Heart left ventricle (tissue), 16 donors: ENCODE results near the gene ADAMTS7. TPM values are rescaled to one million over a fixed set of nuclear protein-coding genes. Genes with fewer than 3 reads are reported as not detected.
A peak's percentile ranks its signal among the peaks of the same experiment; 100 is the strongest.

Experiments
- ATAC-seq, 4 donors: fragments of 200-7000 bp; cut with Tn5 transposase; one replicate each; pipeline ENCODE4 v1.9.1; 2020 to 2022; ENCODE audit warnings: moderate library complexity in 4 of 4, mild to moderate bottlenecking in 3 of 4, moderate number of reproducible peaks in 1 of 4
- DNase-seq, 5 donors: peaks; one replicate each; pipeline ENCODE4 v3.0.0-alpha.2; 2020
- H3K27ac ChIP-seq, 12 donors: fragments of 200-600 bp; sonication (generic) in 4 of 12; one replicate each; pipeline versions ENCODE4 v1.5.0 to v1.8.0; 2016 to 2022; ENCODE audit warnings: mild to moderate bottlenecking in 2 of 12
- H3K27me3 ChIP-seq, 9 donors: fragments of 200-600 bp; sonication (generic) in 2 of 9; one replicate each; pipeline versions ENCODE4 v1.5.1 to v1.8.0; 2016 to 2022; ENCODE audit warnings: mild to moderate bottlenecking in 3 of 9
- H3K36me3 ChIP-seq, 9 donors: fragments of 200-600 bp; sonication (generic) in 2 of 9; one replicate each; pipeline versions ENCODE4 v1.5.0 to v1.8.0; 2018 to 2022; ENCODE audit warnings: mild to moderate bottlenecking in 2 of 9
- H3K4me1 ChIP-seq, 12 donors: fragments of 200-600 bp; sonication (generic) in 4 of 12; one replicate each; pipeline versions ENCODE4 v1.5.0 to v1.8.0; 2016 to 2022; ENCODE audit warnings: mild to moderate bottlenecking in 3 of 12
- H3K4me3 ChIP-seq, 12 donors: fragments of 200-600 bp; sonication (generic) in 4 of 12; one replicate each; pipeline versions ENCODE4 v1.5.0 to v1.8.0; 2017 to 2022; ENCODE audit warnings: mild to moderate bottlenecking in 9 of 12, moderate library complexity in 4 of 12
- H3K9me3 ChIP-seq, 12 donors: fragments of 200-600 bp; sonication (generic) in 4 of 12; one replicate each; pipeline versions ENCODE4 v1.5.0 to v1.8.0; 2016 to 2022; ENCODE audit warnings: mild to moderate bottlenecking in 1 of 12
- CTCF ChIP-seq, 12 donors: fragments of 200-600 bp; sonication (generic) in 4 of 12; IDR thresholded peaks; one replicate each; pipeline versions ENCODE4 v1.5.0 to v1.8.0; 2018 to 2022; ENCODE audit warnings: antibody characterized with exemption in 12 of 12, mild to moderate bottlenecking in 5 of 12
- POLR2A ChIP-seq, 2 donors: fragments of 450-650 bp; IDR thresholded peaks; one replicate each; pipeline ENCODE4 v1.6.1; 2017; ENCODE audit warnings: antibody characterized with exemption in 2 of 2, mild to moderate bottlenecking in 2 of 2, moderate library complexity in 2 of 2
- WGBS, 4 donors: extraction: QIAGEN DNeasy Blood & Tissue Kit in 2 of 4; methylation state at CpG; one replicate each; pipeline versions ENCODE4 v1.1.5 to v1.1.7; 2013 to 2018; 5-methylcytosine and 5-hydroxymethylcytosine counted together
- intact Hi-C, 10 donors: fragments of 100-400 bp; cut with DNase I; formaldehyde crosslinking; loops; one replicate each; pipeline versions ENCODE4 v1.11.1 to v1.14.2; 2022
- polyA plus RNA-seq, 2 donors: library from polyadenylated mRNA; stranded (reverse); fragments of 200-250 nt; gene quantifications; one replicate each; pipeline ENCODE4 v1.2.3, GENCODE V29; 2013
- total RNA-seq, 9 donors: library from RNA; depleted of rRNA in 2 of 9; stranded (reverse); fragments of >200 nt in 2 of 9; fragmentation: NEBNext Ultra II Directional in 3 of 9; extraction: Animal tissue kit (Norgen Biotek cat#: 25700) in 3 of 9; gene quantifications; one replicate each; pipeline versions ENCODE4 v1.1.0 to v1.2.4, GENCODE V29; 2016 to 2023
- donor health status: ischemic (EF 13 %, LVEDD 7.1; RV severe dilation, severe dysfunction).
- donor health status: healthy with polysubstance abuse.
- donor health status: DM: no; HTN: yes; CAD: no.
- donor health status: DM: no; HTN: no; CAD: no.
- donor health status: ischemic (EF 25% LVEDD 6.9; RV normal size, moderate dysfunction).
- donor health status: ischemic (EF 25% LVEDD 5.7; RV mildly dilated, moderate dysfunction).
- donor health status: healthy.
- donor health status: DM: yes; HTN: yes; CAD: no.
- donor health status: ischemic (EF 35%, LVEDD 5.7; RV mildly dilated, moderate dysfunction).
- donor health status: nonischemic (EF 11% LVEDD 7.7; RV severe dilation, severe dysfunction).
- donor health status: DM: yes; HTN: yes; CAD: no.
- donor health status: PGD.
- donor health status: ischemic (EF 29% LVEDD 5.4; RV normal size, mild dysfunction).
- donor health status: nonischemic (EF 23%, LVEDD 6.1; RV moderate dilation, normal function).

ADAMTS7 gene
- total and polyA plus RNA-seq, 11 donors: 5.0 to 29.9 (median 13.9) TPM

- 60 to 65% (median 64%) methylated on average over 3 of the region's 3 CpGs for WGBS, 4 donors
- no peak overlapping the region for H3K4me3 ChIP-seq
- DNase-seq (no peak), ATAC-seq (no peak)
- H3K9me3 ChIP-seq: no peaks in the 10 kb centered on the region
- TF ChIP-seq POLR2A (IDR thresholded peaks at IDR 0.05) (no peak), CTCF (IDR thresholded peaks at IDR 0.05) (no peak)
- H3K4me1 ChIP-seq: peaks cover 0 to 20% (median 9%) of the 10 kb centered on the region in 12 donors
- H3K27ac ChIP-seq: no peak overlapping the region
- no peaks in the 10 kb centered on the region for H3K27me3 ChIP-seq
- H3K36me3 ChIP-seq: no peaks in the 10 kb centered on the region
- intact Hi-C loops: loop anchor here in 2 of 10 donors (10.0 kb wide), 2 partner anchors 52 to 242 kb away; partner anchors contain the start of gene MORF4L1 (in 1 of the 2)
Measured at GRCh38 chr15:78822514-78822913, 11.2 kb upstream of the ADAMTS7 start.

DNA sequence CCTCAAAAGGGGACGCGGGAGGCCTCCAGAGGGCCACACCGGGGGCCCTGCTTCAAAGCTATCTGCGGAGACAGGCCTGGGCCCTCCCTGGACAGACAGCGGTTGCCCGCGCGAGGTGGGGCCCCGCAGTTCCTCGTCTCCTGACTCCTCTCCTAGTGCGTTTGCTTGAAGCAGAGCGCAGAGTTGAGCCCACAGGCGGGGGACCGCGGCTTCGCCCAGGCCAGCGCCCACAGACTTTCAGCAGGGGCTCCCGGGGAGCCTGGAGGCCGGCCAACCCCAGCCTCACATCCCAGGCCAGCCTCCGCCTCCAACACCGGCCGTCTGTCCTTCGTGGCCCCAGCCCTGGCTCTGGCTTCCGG is 540 bp upstream of the ADAMTS7 start:
- DNase-seq (peak in 3 of 5 donors; percentile 35 to 40 (median 36)), ATAC-seq (peak in 3 of 4 donors; percentile 0 to 10 (median 10))
- Histone ChIP-seq H3K27ac (peak overlapping the region in 11 of 12 donors; percentile 65 to 91 (median 87)), H3K4me1 (peaks cover 2 to 34% (median 16%) of the 10 kb centered on the region in 12 donors), H3K4me3 (peak overlapping the region; percentile 59 to 88 (median 80)), H3K9me3 (peaks cover 0 to 10% (median 0%) of the 10 kb centered on the region in 12 donors), H3K36me3 (no peaks in the 10 kb centered on the region), H3K27me3 (peaks cover 0 to 34% (median 0%) of the 10 kb centered on the region in 9 donors)
- 19 to 53% (median 34%) methylated on average over 18 to 24 of the region's 24 CpGs for WGBS, 4 donors
- intact Hi-C loops: loop anchor here in 8 of 10 donors (2.0 to 10.0 kb wide), 8 partner anchors 47 to 60 kb away; partner anchors contain the start of gene MORF4L1 (in 3 of the 8)
- TF ChIP-seq CTCF (IDR thresholded peaks at IDR 0.05) (peak in 2 of 12 donors; percentile 8 to 25), POLR2A (IDR thresholded peaks at IDR 0.05) (no peak)

DNA sequence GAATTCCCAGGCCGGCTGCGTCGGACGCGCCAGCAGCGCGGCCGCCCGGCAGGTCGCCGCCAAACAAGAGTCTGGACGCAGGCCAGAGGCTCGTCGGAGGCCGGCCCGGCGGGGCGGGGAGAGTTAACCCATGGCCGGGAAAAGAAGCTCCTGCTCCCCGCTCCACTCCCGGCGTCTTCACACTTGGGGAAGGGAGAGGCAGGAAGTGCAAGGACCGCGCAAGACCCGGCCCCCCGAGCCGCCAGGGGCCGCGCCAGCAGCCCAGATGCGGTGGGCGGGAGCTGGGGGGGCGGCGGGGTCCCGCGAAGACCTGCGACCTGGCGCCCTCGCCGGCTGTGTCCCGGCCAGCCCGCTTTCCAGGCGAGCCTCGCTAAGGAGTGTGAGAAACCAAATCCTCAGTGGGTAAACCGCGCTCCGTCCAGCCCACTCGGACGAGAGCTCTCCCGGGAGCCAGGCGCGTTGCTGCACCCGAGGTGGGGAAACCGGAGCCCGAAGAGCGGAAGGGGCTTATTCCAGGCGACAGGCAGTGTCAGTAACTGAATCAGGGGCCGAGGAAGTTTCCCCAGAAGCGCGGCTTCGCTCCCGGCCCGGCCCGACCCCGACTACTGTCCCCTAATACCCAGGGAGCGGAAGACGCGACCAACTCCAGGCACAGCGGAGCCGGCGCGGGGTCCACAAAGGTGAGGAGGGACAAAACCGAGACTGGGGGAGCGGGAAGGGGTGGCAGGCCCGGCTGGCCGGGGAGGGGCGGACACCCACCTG is 721 bp downstream of the ADAMTS7 start:
- ATAC-seq: peak in 3 of 4 donors; percentile 16 to 50 (median 22)
- Histone ChIP-seq H3K27me3 (peaks cover 0 to 34% (median 0%) of the 10 kb centered on the region in 9 donors), H3K36me3 (no peaks in the 10 kb centered on the region), H3K4me1 (peaks cover 2 to 34% (median 16%) of the 10 kb centered on the region in 12 donors), H3K27ac (peak overlapping the region; percentile 15 to 91 (median 88)), H3K4me3 (peak overlapping the region; percentile 59 to 88 (median 80)), H3K9me3 (peaks cover 0 to 10% (median 0%) of the 10 kb centered on the region in 12 donors)
- TF ChIP-seq CTCF (IDR thresholded peaks at IDR 0.05) (peak in 2 of 12 donors; percentile 9 to 24), POLR2A (IDR thresholded peaks at IDR 0.05) (no peak)
- peak; percentile 73 to 89 (median 81) for DNase-seq
- WGBS, 4 donors: 0 to 1% (median 1%) methylated on average over 42 to 76 of the region's 76 CpGs
- intact Hi-C loops: loop anchor here in 8 of 10 donors (2.0 to 10.0 kb wide), 8 partner anchors 46 to 62 kb away; partner anchors contain the start of gene MORF4L1 (in 3 of the 8)

- peaks cover 0 to 34% (median 0%) of the 10 kb centered on the region in 9 donors for H3K27me3 ChIP-seq
- ATAC-seq: peak in 3 of 4 donors; percentile 0
- no peak for DNase-seq
- H3K9me3 ChIP-seq: peaks cover 0 to 10% (median 0%) of the 10 kb centered on the region in 12 donors
- whole genome bisulfite sequencing, 4 donors: 26 to 31% (median 29%) methylated on average over 11 of the region's 11 CpGs
- H3K4me3 ChIP-seq: peak overlapping the region; percentile 59 to 88 (median 80)
- intact Hi-C loops: loop anchor here in 8 of 10 donors (2.0 to 10.0 kb wide), 8 partner anchors 45 to 62 kb away; partner anchors contain the start of gene MORF4L1 (in 3 of the 8)
- peaks cover 2 to 36% (median 16%) of the 10 kb centered on the region in 12 donors for H3K4me1 ChIP-seq
- no peaks in the 10 kb centered on the region for H3K36me3 ChIP-seq
- H3K27ac ChIP-seq: peak overlapping the region; percentile 15 to 91 (median 88)
- TF ChIP-seq POLR2A (IDR thresholded peaks at IDR 0.05): no peak
- TF ChIP-seq CTCF (IDR thresholded peaks at IDR 0.05): no peak
Measured at GRCh38 chr15:78810003-78810361, 1.3 kb downstream of the ADAMTS7 start.
